ENCODE data around the gene XK. TPM values are rescaled to one million over a fixed set of nuclear protein-coding genes. Genes with fewer than 3 reads are reported as not detected.

Gene XK
- polyA plus RNA-seq, 3 donors = 0.05 TPM; not detected in 2

GRCh38 chrX:37779857-37780256, 94.3 kb downstream of the XK start, which contains the start of gene CYBB:
Gene CYBB, plus strand, starts transcription at chrX:37780059. Its CDS starts 19 bp downstream, at chrX:37780078.
- intact Hi-C loops (cut with micrococcal nuclease) = no loop called here
- Mint-ChIP-seq H3K4me1 (peaks cover 43% of the 10 kb centered on the region), H3K4me3 (peak within 1 kb of the TSS; percentile 79 to 95), H3K27ac (peak within 1 kb of the TSS; percentile 85 to 96 (median 89)), H3K9me3 (peaks cover 0 to 2% (median 0%) of the 10 kb centered on the region in 7 donors), H3K27me3 (ENCODE audit: low read depth in 3 of 3) (peaks cover 0 to 4% (median 0%) of the 10 kb centered on the region in 3 donors), H3K36me3 (peaks cover 31 to 39% of the 10 kb centered on the region in 2 donors)
- H3K4me2 ChIP-seq (replicated peaks; ENCODE audit: extremely low read depth, low read length, poor library complexity, severe bottlenecking) = peak within 1 kb of the TSS; percentile 84
- H4K20me1 ChIP-seq (ENCODE audit: insufficient read depth, low read length) = no peaks in the 10 kb centered on the region
- H3K9ac ChIP-seq (ENCODE audit: insufficient read depth, low read length, poor library complexity, severe bottlenecking) = peak within 1 kb of the TSS; percentile 66
- peaks cover 61% of the 10 kb centered on the region for H3K79me2 ChIP-seq (ENCODE audit: insufficient read depth, low read length)
- peaks cover 0 to 2% of the 10 kb centered on the region in 2 donors for H3K27me3 ChIP-seq (ENCODE audit: control insufficient read depth in 2 of 2, insufficient read depth in 2 of 2, low read length in 2 of 2)
- peak within 1 kb of the TSS; percentile 80 to 99 (median 91) for H3K4me3 ChIP-seq (replicated peaks in 1 of 3; ENCODE audit: low read depth in 2 of 3, low read length in 3 of 3)
- H3K4me1 ChIP-seq (ENCODE audit: control insufficient read depth in 1 of 2, insufficient read depth in 2 of 2, low read length in 2 of 2) = peaks cover 36 to 56% of the 10 kb centered on the region in 2 donors
- no CpG with 5 or more reads among the region's 2 CpGs for WGBS (ENCODE audit: insufficient coverage)
- no peak within 1 kb of the TSS for H2AFZ ChIP-seq (ENCODE audit: insufficient read depth, low read depth, low read length, poor library complexity, severe bottlenecking)
- no peaks in the 10 kb centered on the region for H3K9me3 ChIP-seq (replicated peaks in 1 of 2; ENCODE audit: control insufficient read depth in 1 of 2, insufficient read depth in 1 of 2, low read length in 2 of 2)
- peak in 2 of 3 donors; percentile 56 to 60 for DNase-seq
- H3K36me3 ChIP-seq (replicated peaks in 1 of 2; ENCODE audit: control insufficient read depth in 1 of 2, insufficient read depth in 2 of 2, low read length in 2 of 2) = peaks cover 21 to 27% of the 10 kb centered on the region in 2 donors
- H3K27ac ChIP-seq (ENCODE audit: low read depth in 1 of 2, low read length in 2 of 2) = peak within 1 kb of the TSS in 1 of 2 donors; percentile 86
- TF ChIP-seq CTCF (IDR thresholded peaks at IDR 0.05) = no peak

- peaks cover 28 to 37% of the 10 kb centered on the region in 2 donors for H3K36me3 ChIP-seq (replicated peaks in 1 of 2; ENCODE audit: control insufficient read depth in 1 of 2, insufficient read depth in 2 of 2, low read length in 2 of 2)
- peaks cover 0 to 2% of the 10 kb centered on the region in 2 donors for H3K27me3 ChIP-seq (ENCODE audit: control insufficient read depth in 2 of 2, insufficient read depth in 2 of 2, low read length in 2 of 2)
- Mint-ChIP-seq H3K9me3 (peaks cover 0 to 2% (median 0%) of the 10 kb centered on the region in 7 donors), H3K4me1 (peaks cover 42% of the 10 kb centered on the region), H3K4me3 (peak overlapping the region; percentile 79 to 95), H3K27ac (peak overlapping the region; percentile 49 to 96 (median 88)), H3K36me3 (peaks cover 36 to 48% of the 10 kb centered on the region in 2 donors), H3K27me3 (ENCODE audit: low read depth in 3 of 3) (peaks cover 0 to 4% (median 0%) of the 10 kb centered on the region in 3 donors)
- no CpG with 5 or more reads among the region's 4 CpGs for WGBS (ENCODE audit: insufficient coverage)
- H2AFZ ChIP-seq (ENCODE audit: insufficient read depth, low read depth, low read length, poor library complexity, severe bottlenecking) = no peak overlapping the region
- H3K4me2 ChIP-seq (replicated peaks; ENCODE audit: extremely low read depth, low read length, poor library complexity, severe bottlenecking) = peak overlapping the region; percentile 84
- H3K9ac ChIP-seq (ENCODE audit: insufficient read depth, low read length, poor library complexity, severe bottlenecking) = peak overlapping the region; percentile 66
- H3K79me2 ChIP-seq (ENCODE audit: insufficient read depth, low read length) = peaks cover 67% of the 10 kb centered on the region
- peak overlapping the region in 1 of 2 donors; percentile 86 for H3K27ac ChIP-seq (ENCODE audit: low read depth in 1 of 2, low read length in 2 of 2)
- intact Hi-C loops (cut with micrococcal nuclease) = no loop called here
- no peak for DNase-seq
- H3K9me3 ChIP-seq (replicated peaks in 1 of 2; ENCODE audit: control insufficient read depth in 1 of 2, insufficient read depth in 1 of 2, low read length in 2 of 2) = no peaks in the 10 kb centered on the region
- peaks cover 37 to 59% of the 10 kb centered on the region in 2 donors for H3K4me1 ChIP-seq (ENCODE audit: control insufficient read depth in 1 of 2, insufficient read depth in 2 of 2, low read length in 2 of 2)
- TF ChIP-seq CTCF (IDR thresholded peaks at IDR 0.05) = no peak
- H3K4me3 ChIP-seq (replicated peaks in 1 of 3; ENCODE audit: low read depth in 2 of 3, low read length in 3 of 3) = peak overlapping the region; percentile 80 to 99 (median 91)
- no peaks in the 10 kb centered on the region for H4K20me1 ChIP-seq (ENCODE audit: insufficient read depth, low read length)
Measured at GRCh38 chrX:37781081-37781480, 95.5 kb downstream of the XK start.

Other genes starting within 250 kb of the XK start
- gene LANCL3, start 114.1 kb upstream of the XK start, polyA plus RNA-seq = under 1 TPM in 2 of 3 donors, not detected in 1; 0.01 to 0.12 TPM
- 100 to 1,000 TPM; 328 to 851 (median 842) TPM for gene CYBB, start 94.3 kb downstream of the XK start, polyA plus RNA-seq
- gene DYNLT3, start 161.8 kb downstream of the XK start, polyA plus RNA-seq = 10 to 100 TPM in 2 of 3 donors, 1 to 10 TPM in 1; 9.4 to 21.9 (median 15.2) TPM